IPS DF 19.7 (cell line): Measurements from ENCODE around the gene H6PD.

Experiments used
- DNase-seq: peaks from one replicate; pipeline ENCODE4 v3.0.0-alpha.2; 2013; ENCODE audit warnings: low read depth, low spot score

Gene H6PD, protein sequence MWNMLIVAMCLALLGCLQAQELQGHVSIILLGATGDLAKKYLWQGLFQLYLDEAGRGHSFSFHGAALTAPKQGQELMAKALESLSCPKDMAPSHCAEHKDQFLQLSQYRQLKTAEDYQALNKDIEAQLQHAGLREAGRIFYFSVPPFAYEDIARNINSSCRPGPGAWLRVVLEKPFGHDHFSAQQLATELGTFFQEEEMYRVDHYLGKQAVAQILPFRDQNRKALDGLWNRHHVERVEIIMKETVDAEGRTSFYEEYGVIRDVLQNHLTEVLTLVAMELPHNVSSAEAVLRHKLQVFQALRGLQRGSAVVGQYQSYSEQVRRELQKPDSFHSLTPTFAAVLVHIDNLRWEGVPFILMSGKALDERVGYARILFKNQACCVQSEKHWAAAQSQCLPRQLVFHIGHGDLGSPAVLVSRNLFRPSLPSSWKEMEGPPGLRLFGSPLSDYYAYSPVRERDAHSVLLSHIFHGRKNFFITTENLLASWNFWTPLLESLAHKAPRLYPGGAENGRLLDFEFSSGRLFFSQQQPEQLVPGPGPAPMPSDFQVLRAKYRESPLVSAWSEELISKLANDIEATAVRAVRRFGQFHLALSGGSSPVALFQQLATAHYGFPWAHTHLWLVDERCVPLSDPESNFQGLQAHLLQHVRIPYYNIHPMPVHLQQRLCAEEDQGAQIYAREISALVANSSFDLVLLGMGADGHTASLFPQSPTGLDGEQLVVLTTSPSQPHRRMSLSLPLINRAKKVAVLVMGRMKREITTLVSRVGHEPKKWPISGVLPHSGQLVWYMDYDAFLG

DNA sequence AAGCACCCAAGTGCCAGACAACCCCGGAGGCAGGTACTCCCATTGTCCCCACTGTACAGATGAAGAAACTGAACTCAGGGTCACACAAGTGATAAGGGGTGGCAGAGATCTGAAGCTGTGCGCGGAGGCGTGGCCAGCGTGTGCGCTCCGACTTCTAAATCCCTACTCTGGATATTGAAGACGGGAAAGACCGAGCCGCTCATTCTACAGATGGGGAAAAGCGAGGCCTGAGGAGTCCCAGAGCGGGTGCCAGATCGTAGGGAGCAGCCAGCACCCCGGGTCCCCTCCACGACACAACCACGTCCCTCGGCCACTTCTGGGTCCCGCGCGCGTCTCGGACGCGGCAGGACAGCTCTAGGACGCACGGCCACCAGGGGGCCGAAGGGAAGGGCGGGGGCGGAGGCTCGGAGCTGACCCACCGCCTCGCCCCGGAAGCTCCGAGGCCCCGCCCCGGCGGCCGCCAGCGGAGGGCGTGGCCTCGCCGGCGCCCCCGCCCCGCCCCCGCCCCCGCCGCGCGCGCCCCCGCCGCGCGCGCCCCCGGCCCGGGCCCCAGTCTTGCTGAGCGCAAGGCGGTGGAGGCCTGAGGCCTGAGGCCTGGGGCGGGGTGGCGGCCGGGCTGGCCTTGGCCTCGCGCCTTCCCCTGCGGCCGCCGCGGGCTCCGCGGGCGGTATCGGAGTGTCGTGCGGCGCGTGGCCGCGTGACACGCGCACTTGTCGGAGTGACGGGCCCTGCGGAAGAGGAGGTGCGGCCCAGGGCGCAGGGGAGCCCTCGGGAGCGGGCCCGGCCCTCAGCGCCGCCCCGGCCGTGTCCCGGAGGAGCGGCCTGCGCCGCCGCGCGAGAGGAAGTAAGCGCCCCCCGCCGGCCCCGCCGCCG is at the start of gene H6PD:
Gene H6PD, plus strand, starts transcription at position 552 of the 873 bp plus-strand sequence. CDS start 10,161 bp downstream, outside the sequence.
- DNase-seq: no peak

DNA sequence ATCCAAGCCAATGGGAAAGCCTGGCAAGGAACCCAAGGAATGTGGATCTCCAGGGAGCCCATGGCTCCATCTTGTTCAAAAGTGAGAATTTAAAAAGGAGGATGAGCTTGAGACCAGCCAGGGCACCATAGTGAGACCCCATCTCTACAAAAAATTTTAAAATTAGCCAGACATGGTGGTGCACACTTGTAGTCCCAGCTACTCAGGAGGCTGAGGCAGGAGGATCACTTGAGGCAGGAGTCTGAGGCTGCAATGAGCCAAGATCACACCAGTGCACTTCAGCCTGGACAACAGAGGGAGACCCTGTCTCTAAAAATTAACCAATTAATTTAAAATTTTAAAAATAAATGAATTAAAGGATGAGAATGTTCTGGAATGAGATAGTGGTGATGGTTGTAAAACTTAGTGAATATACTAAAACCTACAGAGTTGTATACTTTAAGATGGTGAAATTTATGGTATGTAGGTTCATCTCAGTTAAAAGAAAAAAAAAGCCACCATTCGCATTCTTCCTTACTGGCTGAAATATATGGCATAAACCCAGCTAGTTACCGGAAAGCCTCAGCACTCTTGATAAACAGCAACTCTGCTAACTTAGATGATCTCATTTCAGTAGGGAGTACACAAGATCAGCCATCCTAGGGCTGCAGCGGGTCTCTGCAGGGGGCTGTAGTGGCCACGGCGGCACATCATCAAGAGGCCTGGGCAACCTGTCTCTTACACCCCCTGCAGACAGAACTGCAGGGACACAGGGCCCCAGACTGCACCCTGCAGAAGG is 48.3 kb upstream of the H6PD start:
- no peak for DNase-seq

DNA sequence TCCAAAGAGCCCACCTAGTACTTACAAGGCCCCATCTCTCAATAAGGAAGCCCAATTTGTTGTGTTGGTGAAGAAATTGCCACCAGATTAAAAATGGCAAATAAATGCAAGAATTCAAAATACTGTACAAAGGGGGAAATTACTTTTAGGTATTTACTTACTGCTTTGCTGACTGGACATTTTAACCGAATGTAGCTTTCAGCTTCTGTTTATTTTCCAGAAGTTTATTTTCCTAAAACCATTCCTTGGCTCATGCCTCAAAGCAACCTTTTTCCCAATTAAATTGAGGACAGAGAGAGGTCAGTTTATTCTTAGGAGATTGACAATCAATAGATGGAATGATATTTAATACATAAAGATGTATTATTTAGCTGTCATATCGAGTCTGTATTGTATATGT is 47.6 kb upstream of the H6PD start:
- no peak for DNase-seq

DNA sequence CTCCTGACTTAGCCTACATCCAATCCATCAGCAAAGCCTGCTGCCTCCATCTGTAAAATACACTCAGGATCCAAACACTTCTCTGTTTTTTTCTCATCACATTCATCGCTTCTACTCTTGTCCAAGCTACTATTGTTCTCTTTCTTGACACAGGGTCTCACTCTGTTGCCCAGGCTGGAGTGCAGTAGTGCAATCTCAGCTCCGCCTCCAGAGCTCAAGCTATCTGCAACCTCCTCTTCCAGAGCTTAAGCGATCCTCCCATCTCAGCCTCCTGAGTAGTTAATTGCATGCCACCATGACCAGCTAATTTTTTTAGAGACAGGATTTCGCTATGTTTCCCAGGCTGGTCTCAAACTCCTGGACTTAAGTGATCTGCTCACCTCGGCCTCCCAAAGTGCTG is 44.3 kb upstream of the H6PD start:
- no peak for DNase-seq

DNA sequence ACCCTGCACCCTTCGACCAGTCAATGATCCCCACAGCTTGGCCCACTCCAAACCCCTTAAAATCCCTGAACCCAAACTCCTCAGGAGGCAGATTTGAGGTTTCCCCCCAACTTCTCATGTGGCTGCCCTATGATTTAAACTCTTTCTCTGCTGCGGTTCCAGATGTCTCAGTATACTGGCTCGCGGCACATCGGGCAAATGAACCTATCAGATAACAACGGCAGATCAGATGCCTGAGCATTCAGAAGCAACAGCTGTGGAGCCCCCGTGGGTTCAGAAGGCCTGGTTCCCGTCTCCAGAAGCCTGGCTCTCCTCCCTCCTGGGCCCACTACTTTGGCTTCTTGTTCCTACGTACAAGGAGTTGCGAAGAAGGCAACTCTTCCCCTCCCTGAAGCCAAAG is 43.3 kb upstream of the H6PD start:
- no peak for DNase-seq

DNA sequence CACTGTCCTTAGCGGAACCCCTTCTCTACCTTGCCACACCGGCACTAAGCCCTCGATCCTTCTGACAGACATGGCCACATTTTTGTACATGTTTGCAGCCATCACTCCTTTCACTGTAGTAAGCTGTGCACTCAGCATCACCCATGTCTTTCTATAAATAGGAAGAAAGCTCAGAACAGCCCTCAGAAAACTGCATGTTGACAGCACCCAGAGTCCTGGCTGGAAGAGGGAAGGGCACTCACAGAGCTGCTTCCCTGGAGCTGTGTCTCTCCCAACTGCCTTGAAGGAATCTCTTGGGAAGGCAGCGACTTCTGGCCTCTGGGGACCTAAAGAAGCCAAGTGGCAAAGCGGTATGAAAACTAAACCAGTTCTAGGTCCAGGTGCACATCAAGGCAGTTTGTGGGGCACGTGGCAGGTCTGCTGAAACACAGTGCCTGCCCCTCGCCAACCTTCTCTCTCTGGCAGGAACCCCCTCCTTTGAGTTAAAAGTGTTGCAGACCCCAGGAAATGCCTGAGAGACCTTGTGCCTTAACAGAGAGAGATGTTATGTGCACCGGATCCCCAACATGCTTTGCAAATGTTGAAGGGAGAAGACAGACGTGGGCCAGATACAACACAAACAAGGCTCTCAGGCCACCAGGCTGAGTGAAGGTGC is 41.9 kb upstream of the H6PD start:
- no peak for DNase-seq

DNA sequence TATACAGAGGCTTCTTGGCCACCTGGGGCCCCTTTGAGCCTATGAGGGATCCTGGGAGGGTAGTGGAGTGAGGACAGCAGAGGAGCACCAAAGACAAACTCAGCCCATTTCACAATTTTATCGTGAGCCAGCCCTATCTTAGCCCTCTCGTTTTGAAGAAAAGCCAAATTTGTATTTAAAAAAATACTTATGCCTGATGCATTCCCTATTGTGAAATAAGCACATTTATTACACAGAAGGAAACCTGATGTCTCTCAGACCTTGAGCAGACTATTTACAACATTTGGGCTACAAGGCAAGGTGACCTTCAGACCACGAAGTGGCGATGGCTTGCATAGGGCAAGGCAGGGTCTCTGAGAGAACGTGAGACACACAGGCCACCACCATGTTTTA is 41.3 kb upstream of the H6PD start:
- DNase-seq: no peak

DNA sequence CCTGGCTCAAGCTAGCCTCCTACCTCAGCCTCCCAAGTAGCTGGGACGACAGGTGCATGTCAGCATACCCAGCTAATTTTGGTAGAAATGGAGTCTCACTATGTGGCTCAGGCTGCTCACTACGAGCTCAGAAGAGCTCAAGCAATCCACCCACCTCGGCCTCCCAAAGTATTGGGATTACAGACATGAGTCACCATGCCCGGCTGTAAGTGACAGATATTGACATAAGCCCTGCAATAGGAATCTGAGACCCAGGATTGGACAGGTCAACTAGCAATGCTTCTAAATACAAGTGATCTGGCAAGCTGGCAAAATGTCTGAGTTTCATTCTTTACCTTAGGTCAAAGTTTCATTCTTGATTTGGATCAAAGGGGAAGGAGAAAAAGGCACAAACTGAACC is 40.5 kb upstream of the H6PD start:
- no peak for DNase-seq

DNA sequence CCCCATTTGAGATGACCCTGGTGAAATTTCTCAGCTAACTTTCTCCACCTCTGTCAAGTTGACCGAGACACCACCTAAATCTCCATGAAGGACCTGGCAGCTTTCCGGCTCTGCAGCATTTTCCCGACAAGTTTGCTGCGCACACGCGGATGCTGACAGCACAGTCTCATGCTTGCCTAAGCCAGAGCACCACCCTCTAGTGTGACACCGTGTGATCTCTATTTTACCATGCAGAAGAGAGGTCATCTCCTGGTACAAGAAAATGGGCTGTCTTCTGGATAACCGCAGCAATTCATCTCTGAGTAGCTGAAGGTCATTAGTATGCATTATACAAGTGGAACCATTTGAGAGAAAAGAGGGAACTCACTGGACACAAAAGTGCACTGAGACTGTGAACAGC is 38.9 kb upstream of the H6PD start:
- no peak for DNase-seq

DNA sequence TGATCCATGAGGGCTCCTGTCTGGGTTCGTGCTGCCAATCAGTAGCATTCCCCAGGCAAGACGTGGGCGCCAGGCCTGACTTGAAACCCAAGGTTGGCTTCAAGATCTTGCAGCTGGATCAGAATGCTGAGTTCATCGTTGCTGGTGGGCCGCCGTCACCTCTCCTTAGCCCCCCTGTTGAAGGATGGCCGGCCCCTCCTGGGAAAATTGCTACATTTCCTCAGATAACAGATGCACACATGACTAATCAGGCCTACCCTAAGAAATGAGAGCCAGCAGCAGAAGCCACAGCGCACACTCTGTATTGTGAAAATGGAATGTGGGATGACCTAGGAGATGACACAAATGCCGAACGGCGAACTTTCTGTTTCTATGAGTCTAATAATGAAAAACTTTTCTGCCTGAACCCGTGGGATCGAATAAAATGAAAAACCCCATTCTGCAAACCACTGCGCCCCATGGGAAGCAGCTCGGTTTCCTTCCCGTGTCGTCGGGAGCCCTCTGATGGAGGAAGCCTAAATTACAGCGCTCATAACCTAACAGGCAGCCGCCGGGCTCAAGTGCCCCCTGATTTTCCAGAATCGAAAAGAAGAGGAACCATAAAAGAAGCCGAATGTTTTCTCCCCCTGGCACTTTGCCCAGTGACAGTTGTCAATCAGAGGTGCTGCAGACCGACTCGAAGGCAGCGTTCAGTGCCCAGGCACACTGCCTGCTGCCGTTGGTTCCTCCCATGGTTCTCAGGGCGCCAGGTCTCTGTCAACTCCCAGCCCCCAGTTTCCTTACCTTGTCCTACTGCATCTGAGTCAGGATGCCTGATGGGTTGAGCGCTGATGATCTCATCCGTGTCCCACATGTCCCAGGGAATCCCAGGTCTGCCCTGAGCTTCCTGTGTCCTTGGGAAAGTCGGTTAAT is 38.2 kb upstream of the H6PD start:
- no peak for DNase-seq

DNA sequence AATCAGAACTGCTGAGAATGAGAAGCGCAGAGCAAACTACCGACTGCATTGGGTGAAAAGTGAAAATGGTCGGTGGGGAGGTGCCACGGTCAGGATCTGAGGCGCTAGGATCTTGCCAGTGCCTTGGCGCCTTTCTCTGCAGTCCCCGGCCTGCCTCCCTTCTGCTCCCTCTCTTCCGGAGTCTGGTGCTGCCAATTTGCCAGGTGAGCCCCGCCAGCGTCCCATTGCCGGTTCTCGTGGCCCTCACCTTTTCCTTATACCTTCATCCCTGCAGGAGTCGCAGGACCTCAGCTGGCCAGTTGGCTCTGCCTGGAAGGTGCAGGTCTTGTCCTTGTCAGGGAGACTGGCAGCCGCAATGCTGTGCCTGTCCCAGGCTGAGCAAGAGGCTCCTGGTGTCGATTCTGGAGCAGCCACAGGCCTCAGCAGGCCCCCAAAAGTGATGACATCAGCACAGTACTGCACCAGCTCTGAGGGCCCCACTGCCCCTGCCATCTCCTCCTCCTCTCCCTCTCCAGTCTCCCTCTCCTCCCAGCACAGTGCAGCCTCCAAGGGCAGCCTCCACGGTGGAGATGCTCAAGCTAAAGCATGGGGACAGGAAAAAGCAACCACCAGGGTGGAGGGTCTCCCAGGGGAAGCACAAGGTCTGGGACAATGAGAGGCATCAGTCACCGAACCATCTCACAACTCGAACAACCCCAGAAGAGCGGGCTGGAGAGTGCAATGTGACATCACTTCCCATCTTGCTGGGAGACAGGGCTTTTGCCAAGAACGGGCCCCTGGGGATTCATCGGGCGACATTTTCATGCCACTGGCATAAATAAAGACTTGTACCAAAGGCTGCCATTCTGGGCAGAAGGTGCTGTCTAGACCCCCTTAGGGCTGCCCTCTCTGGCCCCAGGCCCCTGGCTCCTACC is 37.1 kb upstream of the H6PD start:
- DNase-seq: no peak

DNA sequence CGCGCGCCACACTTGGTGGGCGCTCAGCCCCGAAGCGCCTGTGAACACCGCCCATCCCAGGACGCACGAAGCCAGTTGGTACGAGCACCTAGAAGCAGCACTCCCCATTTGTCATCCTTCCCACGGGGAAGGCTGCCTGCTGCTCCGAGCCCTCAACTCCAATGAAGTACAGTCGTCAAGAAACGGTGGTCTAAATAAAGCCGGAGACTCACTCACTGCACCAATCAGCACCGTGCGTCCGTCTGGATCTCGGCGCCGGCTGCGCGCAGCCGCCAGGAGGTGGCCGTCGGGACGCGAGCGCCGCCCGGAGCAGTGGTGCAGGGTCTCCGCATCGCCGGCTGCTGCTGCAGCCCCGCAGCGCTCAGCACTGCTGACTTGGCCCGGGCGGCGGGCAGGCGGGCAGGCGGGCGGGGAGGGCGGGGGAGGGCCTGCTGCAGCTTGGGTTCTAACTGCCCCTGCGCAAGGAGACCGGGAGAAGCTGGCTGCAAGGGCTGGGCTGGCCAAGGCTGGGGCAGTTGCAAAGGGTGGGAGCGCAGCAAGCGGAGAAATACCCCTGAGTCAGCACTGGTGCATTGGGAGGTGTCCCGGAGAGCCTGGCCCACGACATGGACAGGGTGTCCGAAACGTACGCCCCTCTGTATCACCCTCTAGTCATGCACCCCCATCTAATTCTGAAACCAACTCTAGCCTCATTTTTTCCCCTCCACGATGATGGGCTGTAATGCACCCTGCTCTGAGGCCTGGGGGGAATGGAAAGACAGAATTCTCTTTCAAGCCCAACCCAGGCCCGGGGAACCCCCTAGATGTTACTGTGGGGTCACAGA is 35.8 kb upstream of the H6PD start:
- no peak for DNase-seq

DNA sequence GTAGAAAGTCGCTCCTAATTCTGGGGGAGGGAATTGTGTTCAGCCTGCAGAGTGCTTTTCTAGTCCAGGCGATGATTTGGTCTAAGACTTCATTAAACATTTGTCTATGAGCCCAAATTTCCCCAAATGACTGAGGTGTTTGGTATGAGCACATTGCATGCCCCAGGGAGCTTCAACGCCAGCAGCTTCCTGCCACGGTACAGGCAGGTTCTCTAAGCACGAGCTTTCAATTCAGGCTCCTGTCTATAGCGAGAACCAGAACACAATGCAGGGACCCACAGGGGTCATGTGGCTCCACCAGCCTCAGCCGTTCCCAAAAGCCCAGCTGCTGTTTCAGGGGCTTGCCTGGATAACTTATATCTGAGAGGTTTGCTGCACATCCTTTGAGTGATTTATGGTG is 34.1 kb upstream of the H6PD start:
- no peak for DNase-seq

DNA sequence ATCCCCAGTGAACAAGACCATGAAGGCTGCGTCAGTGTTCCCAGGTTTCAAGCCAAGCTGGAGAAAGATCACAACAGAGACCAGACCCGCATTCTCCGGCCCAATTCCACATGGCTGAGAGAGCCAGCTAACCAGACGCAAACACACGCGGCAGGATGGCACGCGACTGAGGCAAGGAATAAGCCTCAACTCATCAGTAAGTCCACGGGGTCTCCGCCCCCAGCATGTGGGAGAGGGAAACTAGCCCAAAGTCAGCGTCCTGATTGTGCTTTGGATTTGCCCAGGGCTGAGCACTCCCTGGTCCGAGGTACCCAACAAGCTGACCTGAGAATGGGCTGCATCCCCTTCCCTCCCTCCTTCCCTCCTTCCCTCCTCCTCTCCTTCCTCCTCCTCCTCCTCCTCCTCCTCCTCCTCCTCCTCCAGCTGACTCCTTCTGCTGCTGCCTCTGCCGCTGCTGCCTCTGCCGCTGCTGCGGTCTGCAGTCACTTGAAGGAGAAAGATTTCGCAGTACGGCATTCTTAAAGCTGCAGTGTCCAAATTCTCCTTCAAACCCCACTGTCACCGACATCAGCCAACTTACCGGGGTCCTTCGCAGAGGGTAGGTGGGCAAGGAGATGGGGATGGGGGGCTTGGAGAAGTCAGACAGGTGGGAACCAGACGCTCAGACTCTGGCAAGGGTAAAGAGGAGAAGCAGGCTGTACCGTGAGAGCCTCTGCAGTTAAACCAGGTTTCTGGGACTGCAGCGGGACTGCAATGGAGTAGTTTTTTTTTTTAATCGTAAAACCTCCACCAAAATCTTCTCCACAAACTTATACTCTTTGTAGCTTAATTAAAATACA is 33.0 kb upstream of the H6PD start:
- DNase-seq: no peak

DNA sequence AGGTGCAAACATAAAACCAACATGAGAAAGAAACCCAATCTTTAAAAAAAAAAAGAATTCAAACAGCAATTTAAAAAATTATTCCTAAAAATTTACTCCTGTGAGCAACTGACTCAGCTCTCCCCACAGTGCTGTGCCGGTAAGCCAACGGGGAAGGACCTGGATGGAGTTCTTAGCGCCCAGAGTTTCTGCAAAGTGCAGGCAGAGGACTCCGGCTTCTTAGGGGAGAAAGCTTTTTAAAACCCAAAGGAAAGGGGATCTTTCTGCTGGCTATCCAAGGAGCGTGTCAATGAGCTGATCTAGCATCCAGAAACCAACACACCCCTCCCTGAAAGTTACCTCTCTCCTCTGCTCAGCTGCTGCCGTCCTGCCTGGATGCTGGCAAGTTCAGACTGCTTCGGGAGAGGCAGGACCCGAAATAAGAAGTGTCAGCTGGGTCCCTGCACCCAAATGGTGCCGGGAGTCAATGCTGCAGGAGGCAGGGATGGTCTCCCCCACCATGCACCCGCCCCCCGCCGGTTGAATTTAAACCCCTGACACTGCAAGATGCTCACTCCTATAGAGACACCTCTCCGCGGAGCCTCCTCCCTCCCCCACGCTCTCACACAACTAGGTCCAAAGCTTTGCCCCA is 32.2 kb upstream of the H6PD start:
- DNase-seq: no peak

DNA sequence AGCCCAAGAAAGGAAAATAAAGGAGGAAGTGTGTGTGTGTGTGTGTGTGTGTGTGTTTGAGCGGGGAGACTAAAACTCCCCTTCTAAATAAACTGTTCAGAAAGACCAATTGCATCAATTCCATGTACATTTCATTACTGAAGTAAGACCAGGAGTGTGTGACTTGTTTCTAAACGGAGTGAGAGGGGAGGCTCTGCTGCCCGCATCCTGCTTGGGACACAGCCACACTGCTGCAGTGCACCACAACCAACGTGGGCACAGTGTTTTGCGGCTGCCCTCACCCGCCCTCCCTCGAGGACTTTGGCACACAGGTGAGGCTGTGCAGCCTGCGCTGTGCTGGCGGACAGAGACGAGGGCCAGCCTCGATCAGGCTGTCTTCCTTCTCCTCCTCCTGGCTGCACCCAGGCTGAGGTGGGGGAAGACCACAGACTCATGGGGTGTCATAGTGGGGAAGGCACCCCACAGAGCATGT is 31.0 kb upstream of the H6PD start:
- no peak for DNase-seq
